Left lung (tissue), 14 donors: ENCODE results near the gene CACNG7. TPM values are rescaled to one million over a fixed set of nuclear protein-coding genes. Genes with fewer than 3 reads are reported as not detected.

Source experiments
- ATAC-seq: fragments of 200-7000 bp; cut with Tn5 transposase; one replicate; pipeline ENCODE4 v1.9.1; 2020; ENCODE audit warnings: moderate library complexity
- DNase-seq, 4 donors: peaks; one replicate each; pipeline ENCODE4 v3.0.0-alpha.2; 2013 to 2020
- H3K27ac ChIP-seq, 2 donors: fragments of 200-600 bp; sonication (generic) in 1 of 2; one replicate each; pipeline versions ENCODE4 v1.5.0 to v1.8.0; 2020 to 2021
- H3K27me3 ChIP-seq, 2 donors: fragments of 200-600 bp; sonication (generic) in 1 of 2; one replicate each; pipeline versions ENCODE4 v1.5.0 to v1.8.0; 2020 to 2021
- H3K36me3 ChIP-seq, 2 donors: fragments of 200-600 bp; sonication (generic) in 1 of 2; one replicate each; pipeline versions ENCODE4 v1.5.0 to v1.8.0; 2020 to 2021
- H3K4me1 ChIP-seq, 2 donors: fragments of 200-600 bp; one replicate each; pipeline ENCODE4 v1.8.0; 2021
- H3K4me3 ChIP-seq, 2 donors: fragments of 200-600 bp; sonication (generic) in 1 of 2; one replicate each; pipeline versions ENCODE4 v1.5.0 to v1.8.0; 2020 to 2021; ENCODE audit warnings: mild to moderate bottlenecking in 1 of 2
- H3K9me3 ChIP-seq, 2 donors: fragments of 200-600 bp; sonication (generic) in 1 of 2; one replicate each; pipeline versions ENCODE4 v1.5.0 to v1.8.0; 2020 to 2021
- CTCF ChIP-seq, 2 donors: fragments of 200-600 bp; sonication (generic) in 1 of 2; IDR thresholded peaks; one replicate each; pipeline versions ENCODE4 v1.5.0 to v1.8.0; 2021; ENCODE audit warnings: antibody characterized with exemption in 2 of 2
- intact Hi-C, 2 donors: fragments of 100-400 bp; cut with DNase I; formaldehyde crosslinking; loops; one replicate each; pipeline versions ENCODE4 v1.11.2 to v1.14.2; 2022
- long read RNA-seq, 12 donors: library from polyadenylated mRNA in 2 of 12; unstranded in 2 of 12; transcript quantifications; one replicate each; pipeline ENCODE4 v2.0.0 and lab custom pipeline, GENCODE V29; 2019 to 2026
- polyA plus RNA-seq, 6 donors: library from polyadenylated mRNA; unstranded; fragments of 120-200 nt; gene quantifications; one replicate each; pipeline ENCODE4 v1.2.1, GENCODE V29; 2013; ENCODE audit not compliant: insufficient read length in 6 of 6
- total RNA-seq, 2 donors: library from RNA; stranded (reverse); fragmentation: NEBNext Ultra II Directional; extraction: Animal tissue kit (Norgen Biotek cat#: 25700); gene quantifications; one replicate each; pipeline ENCODE4 v1.2.1, GENCODE V29; 2021
- donor health status: DM: no; HTN: yes; CAD: no.
- donor health status: DM: no; HTN: no; CAD: no.

CACNG7 gene
- total RNA-seq (not detected), polyA plus RNA-seq (under 1 TPM in 1 of 6 donors, not detected in 5; 0.06 TPM)
- long read RNA-seq, donor 1, result 0 reads
- long read RNA-seq, donor 2, result 0 reads
- long read RNA-seq, donor 3, result 0 reads
- long read RNA-seq, donor 4, result 0 reads
- long read RNA-seq, donor 5, result 0 reads
- long read RNA-seq, donor 6, result 0 reads
- long read RNA-seq, donor 7, result 0 reads
- long read RNA-seq, donor 8, result 0 reads
- long read RNA-seq, donor 9, result 0 reads
- long read RNA-seq, donor 10, result 0 reads
- long read RNA-seq, donor 11, result 0 reads
- long read RNA-seq, donor 12, result 0 reads

DNA sequence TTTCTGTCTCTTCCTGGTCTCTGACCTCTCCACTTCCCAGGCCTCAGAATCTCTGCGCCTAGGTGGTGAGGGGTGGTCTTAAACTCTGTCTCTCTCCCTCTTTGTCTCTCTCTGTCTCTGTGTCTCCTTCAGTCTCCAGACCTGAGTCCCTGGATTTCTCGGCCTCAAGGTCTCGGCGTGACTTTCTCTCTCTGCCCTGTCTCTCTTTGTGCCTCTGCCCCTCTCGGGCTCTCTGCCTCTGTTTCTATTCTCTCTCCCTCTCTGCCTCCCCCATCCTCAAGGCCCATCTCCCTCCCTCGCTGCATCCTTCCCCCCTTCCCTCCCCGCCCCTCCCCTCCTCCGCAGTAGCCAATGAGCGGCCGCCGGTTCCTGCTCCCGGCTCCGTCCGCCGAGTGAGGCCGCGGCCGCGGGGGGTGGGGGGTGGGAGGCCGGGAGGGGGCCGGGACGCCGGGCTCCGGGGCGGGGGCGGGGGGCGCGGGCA lies at the start of gene CACNG7:
TSS of gene CACNG7 (plus strand) at position 344 of the 481 bp plus-strand sequence. CDS start 3,554 bp downstream, outside the sequence.
- ATAC-seq, result no peak
- H3K27me3 ChIP-seq, result peaks cover 48 to 96% of the 10 kb centered on the region in 2 donors
- intact Hi-C loops, result loop anchor here in 1 of 2 donors (10.0 kb wide), 1 partner anchor 116 kb away; no protein-coding TSS in a partner anchor

DNA sequence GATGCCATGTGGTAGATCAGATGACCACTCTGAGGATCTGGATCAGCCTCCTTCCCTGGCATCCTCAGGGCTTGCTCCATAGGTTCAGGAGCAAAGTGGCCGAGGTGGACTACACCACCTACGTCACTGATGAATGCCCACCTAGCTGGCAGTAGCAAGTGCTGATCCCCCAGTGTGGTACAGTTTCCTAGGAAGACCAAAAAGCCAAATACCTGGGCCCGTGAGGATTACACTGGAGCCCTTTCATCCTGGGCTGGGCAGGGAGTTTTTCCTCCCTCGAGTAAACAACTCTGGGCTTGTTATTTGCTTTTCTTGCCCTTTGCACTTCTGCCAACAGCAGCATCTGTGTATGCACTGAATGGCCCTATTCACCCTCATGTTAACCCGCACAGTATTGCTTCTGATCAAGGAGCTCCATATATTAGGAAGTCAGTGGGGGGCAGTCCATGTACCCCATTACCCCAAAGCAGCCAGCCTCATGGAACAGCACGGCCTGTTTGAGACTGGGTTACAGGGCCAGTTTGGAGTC lies 44.7 kb upstream of the CACNG7 start:
- intact Hi-C loops, result no loop called here
- H3K4me3 ChIP-seq, result no peak overlapping the region
- H3K27ac ChIP-seq, result no peak overlapping the region
- peaks cover 0 to 30% of the 10 kb centered on the region in 2 donors for H3K4me1 ChIP-seq
- no peaks in the 10 kb centered on the region for H3K27me3 ChIP-seq
- TF ChIP-seq CTCF (IDR thresholded peaks at IDR 0.05), result no peak
- H3K9me3 ChIP-seq, result no peaks in the 10 kb centered on the region
- no peaks in the 10 kb centered on the region for H3K36me3 ChIP-seq
- no peak for ATAC-seq
- DNase-seq, result no peak

More for the DNA sequence above, at the start of gene CACNG7:
- no peak for DNase-seq
- Histone ChIP-seq H3K36me3 (no peaks in the 10 kb centered on the region), H3K4me1 (peaks cover 0 to 21% of the 10 kb centered on the region in 2 donors), H3K9me3 (no peaks in the 10 kb centered on the region), H3K27ac (no peak within 1 kb of the TSS), H3K4me3 (no peak within 1 kb of the TSS)
- no peak for TF ChIP-seq CTCF (IDR thresholded peaks at IDR 0.05)

DNA sequence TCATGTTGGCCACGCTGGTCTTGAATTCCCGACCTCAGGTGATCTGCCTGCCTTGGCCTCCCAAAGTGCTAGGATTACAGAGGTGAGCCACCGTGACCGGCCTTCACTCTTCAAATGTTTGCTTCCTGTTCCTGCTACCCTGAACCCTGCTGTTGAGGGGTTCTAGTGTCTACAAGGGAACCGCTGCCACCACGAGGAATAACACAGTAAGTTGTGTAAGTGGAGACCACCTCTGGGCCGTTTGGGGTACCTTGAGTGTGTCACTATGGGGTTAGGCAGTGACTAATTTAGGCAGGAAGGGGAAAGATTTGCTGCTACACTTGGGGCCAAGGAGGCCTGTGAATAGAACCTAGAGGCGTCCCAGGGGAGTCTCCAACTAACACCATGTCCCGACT lies 43.6 kb upstream of the CACNG7 start:
- Histone ChIP-seq H3K27ac (peak overlapping the region; percentile 89 to 95), H3K27me3 (no peaks in the 10 kb centered on the region), H3K4me1 (peaks cover 0 to 34% of the 10 kb centered on the region in 2 donors), H3K4me3 (peak overlapping the region in 1 of 2 donors; percentile 83), H3K36me3 (no peaks in the 10 kb centered on the region), H3K9me3 (no peaks in the 10 kb centered on the region)
- intact Hi-C loops, result no loop called here
- TF ChIP-seq CTCF (IDR thresholded peaks at IDR 0.05), result no peak
- DNase-seq (no peak), ATAC-seq (no peak)

DNA sequence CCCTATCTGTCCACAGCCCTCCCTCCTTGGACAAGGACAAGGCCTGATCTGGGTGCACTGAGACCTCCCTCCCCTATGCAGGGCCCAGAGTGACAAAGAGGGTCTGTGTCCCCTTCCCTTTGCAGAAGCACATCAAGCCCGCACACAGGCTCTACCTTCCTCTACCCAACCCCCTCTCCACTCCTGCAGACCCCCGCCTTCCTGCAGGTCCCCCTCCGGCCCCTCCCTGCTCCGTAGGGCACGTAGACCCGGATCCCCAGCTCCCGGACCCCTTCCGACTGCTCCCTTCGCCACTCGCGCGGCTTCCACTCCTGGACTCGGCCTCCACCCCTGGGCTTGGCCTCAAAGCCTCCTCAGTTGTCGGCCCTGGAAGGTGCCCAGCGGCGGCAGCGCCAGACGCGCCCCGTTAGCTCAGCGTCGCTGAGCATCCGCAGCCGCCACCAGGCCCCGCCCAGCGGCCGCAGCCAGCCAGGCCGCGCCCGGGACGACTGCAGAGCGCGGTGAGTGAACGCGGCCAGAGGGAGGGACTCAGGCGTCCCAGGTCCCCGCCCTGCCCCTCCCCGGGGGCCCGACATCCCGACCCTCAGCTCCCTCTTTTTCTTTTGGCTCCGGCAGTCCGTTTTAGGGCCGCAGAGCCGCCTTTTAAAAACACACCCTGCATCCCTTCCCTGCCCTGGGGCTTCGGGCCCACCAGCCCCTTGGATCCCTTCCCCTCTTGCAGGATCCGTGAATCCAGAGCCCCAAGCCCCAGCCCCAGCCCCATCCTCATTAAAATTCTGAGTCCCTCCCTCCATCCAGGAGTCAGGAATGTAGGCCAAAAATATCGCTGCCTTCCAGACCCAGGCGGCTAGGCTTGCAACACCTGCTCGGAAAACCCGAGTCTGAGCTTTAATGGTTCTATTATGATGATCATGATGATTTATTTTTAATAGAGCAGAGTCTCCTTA lies 42.9 kb upstream of the CACNG7 start:
- no peaks in the 10 kb centered on the region for H3K36me3 ChIP-seq
- ATAC-seq, result peak; percentile 37
- DNase-seq, result peak; percentile 74 to 96 (median 84)

More for the DNA sequence above, 42.9 kb upstream of the CACNG7 start:
- Histone ChIP-seq H3K9me3 (no peaks in the 10 kb centered on the region), H3K27ac (peak overlapping the region; percentile 89 to 95), H3K4me1 (peaks cover 3 to 40% of the 10 kb centered on the region in 2 donors), H3K27me3 (no peaks in the 10 kb centered on the region), H3K4me3 (peak overlapping the region; percentile 21 to 83)
- no peak for TF ChIP-seq CTCF (IDR thresholded peaks at IDR 0.05)
- intact Hi-C loops, result no loop called here
